ENCODE measurements around the gene DMPK. TPM values are rescaled to one million over a fixed set of nuclear protein-coding genes. Genes with fewer than 3 reads are reported as not detected.
"Not testable (repeated sequence)": the region's sequence is repeated elsewhere in the genome, so short reads cannot be mapped to it uniquely, and the experiment has no call there.

Gene DMPK
- total RNA-seq, 5 donors from 2014 or later (not counting 1 experiment from before 2014, with no cell fraction given) = 31.4 to 46.4 (median 36.9) TPM

GRCh38 chr19:45753548-45753947, 28.7 kb downstream of the DMPK start:
- Mint-ChIP-seq H3K36me3 (no peaks in the 10 kb centered on the region), H3K27me3 (peaks cover 0 to 8% of the 10 kb centered on the region in 2 donors), H3K9me3 (no peaks in the 10 kb centered on the region), H3K4me1 (no peaks in the 10 kb centered on the region), H3K27ac (no peak overlapping the region), H3K4me3 (no peak overlapping the region)
- no peak overlapping the region for H3K27ac ChIP-seq (ENCODE audit: low read length)
- CTCF ChIA-PET = interaction anchor here in 1 of 2 donors (0.9 to 1.3 kb wide), 2 partner anchors 16 to 23 kb away, joined by 3 to 4 read pairs; partner anchors contain the start of gene FBXO46
- ATAC-seq (replicated peaks in 1 of 4) = no peak
- no peaks in the 10 kb centered on the region for H3K9me3 ChIP-seq
- no peaks in the 10 kb centered on the region for H3K4me1 ChIP-seq (ENCODE audit: control insufficient read depth in 1 of 2, extremely low read depth in 1 of 2, insufficient read depth in 2 of 2, low read length in 2 of 2)
- 67% methylated on average over 5 of the region's 6 CpGs for WGBS (ENCODE audit: insufficient coverage)
- no peaks in the 10 kb centered on the region for H3K36me3 ChIP-seq (ENCODE audit: control insufficient read depth in 2 of 2, extremely low read depth in 1 of 2, insufficient read depth in 1 of 2, low read length in 1 of 2)
- POLR2A ChIA-PET = no interaction called here
- H3K27me3 ChIP-seq (replicated peaks in 1 of 2; ENCODE audit: control insufficient read depth in 2 of 2, extremely low read depth in 1 of 2, insufficient read depth in 2 of 2, low read length in 1 of 2) = peaks cover 0 to 3% of the 10 kb centered on the region in 2 experiments
- no peak for DNase-seq
- no peak overlapping the region for H3K4me3 ChIP-seq (ENCODE audit: control insufficient read depth in 1 of 2, extremely low read depth in 1 of 2, low read length in 1 of 2)

- Mint-ChIP-seq H3K27ac (no peak overlapping the region), H3K4me1 (no peaks in the 10 kb centered on the region), H3K27me3 (peaks cover under 1 to 8% of the 10 kb centered on the region in 2 donors), H3K36me3 (no peaks in the 10 kb centered on the region), H3K4me3 (no peak overlapping the region), H3K9me3 (no peaks in the 10 kb centered on the region)
- H3K4me3 ChIP-seq (ENCODE audit: control insufficient read depth in 1 of 2, extremely low read depth in 1 of 2, low read length in 1 of 2) = no peak overlapping the region
- ChIA-PET CTCF (no interaction called here), POLR2A (no interaction called here)
- ATAC-seq (replicated peaks in 1 of 4) (no peak), DNase-seq (no peak)
- peaks cover 0 to 5% of the 10 kb centered on the region in 2 experiments for H3K27me3 ChIP-seq (replicated peaks in 1 of 2; ENCODE audit: control insufficient read depth in 2 of 2, extremely low read depth in 1 of 2, insufficient read depth in 2 of 2, low read length in 1 of 2)
- H3K4me1 ChIP-seq (ENCODE audit: control insufficient read depth in 1 of 2, extremely low read depth in 1 of 2, insufficient read depth in 2 of 2, low read length in 2 of 2) = no peaks in the 10 kb centered on the region
- 100% methylated on average over 4 of the region's 12 CpGs for WGBS (ENCODE audit: insufficient coverage)
- no peaks in the 10 kb centered on the region for H3K36me3 ChIP-seq (ENCODE audit: control insufficient read depth in 2 of 2, extremely low read depth in 1 of 2, insufficient read depth in 1 of 2, low read length in 1 of 2)
- no peaks in the 10 kb centered on the region for H3K9me3 ChIP-seq
- no peak overlapping the region for H3K27ac ChIP-seq (ENCODE audit: low read length)
Measured at GRCh38 chr19:45752639-45753038, 29.7 kb downstream of the DMPK start.

DNA sequence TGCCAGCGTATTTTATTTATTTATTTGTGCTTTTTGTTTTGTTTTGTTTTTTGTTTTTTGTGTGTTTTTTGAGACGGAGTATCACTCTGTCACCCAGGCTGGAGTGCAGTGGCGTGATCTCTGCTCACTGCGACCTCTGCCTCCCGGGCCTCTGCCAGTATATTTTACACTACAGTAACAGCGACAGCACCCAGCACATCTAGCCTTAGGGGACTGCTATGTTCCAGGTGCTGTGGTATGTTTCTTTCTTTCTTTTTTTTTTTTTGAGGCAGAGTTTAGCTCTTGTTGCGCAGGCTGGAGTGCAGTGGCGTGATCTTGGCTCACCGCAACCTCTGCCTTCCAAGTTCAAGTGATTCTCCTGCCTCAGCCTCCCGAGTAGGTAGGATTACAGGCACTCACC, 30.8 kb downstream of the DMPK start:
- H3K27ac ChIP-seq (ENCODE audit: low read length); H3K9me3 Mint-ChIP-seq; H3K4me3 Mint-ChIP-seq; H3K9me3 ChIP-seq; DNase-seq; H3K4me1 ChIP-seq (ENCODE audit: control insufficient read depth in 1 of 2, extremely low read depth in 1 of 2, insufficient read depth in 2 of 2, low read length in 2 of 2); H3K27ac Mint-ChIP-seq; H3K4me1 Mint-ChIP-seq; POLR2A ChIA-PET; H3K4me3 ChIP-seq (ENCODE audit: control insufficient read depth in 1 of 2, extremely low read depth in 1 of 2, low read length in 1 of 2); H3K36me3 ChIP-seq (ENCODE audit: control insufficient read depth in 2 of 2, extremely low read depth in 1 of 2, insufficient read depth in 1 of 2, low read length in 1 of 2); ATAC-seq (replicated peaks in 1 of 4); H3K27me3 ChIP-seq (replicated peaks in 1 of 2; ENCODE audit: control insufficient read depth in 2 of 2, extremely low read depth in 1 of 2, insufficient read depth in 2 of 2, low read length in 1 of 2); H3K36me3 Mint-ChIP-seq: not testable (repeated sequence)
- CTCF ChIA-PET = interaction anchor here in 1 of 2 donors (0.6 kb wide), 1 partner anchor 16 kb away, joined by 3 read pairs; no protein-coding TSS in a partner anchor
- WGBS (ENCODE audit: insufficient coverage) = no CpG with 5 or more reads among the region's 10 CpGs
- peaks cover 7 to 12% of the 10 kb centered on the region in 2 donors for H3K27me3 Mint-ChIP-seq

- Mint-ChIP-seq H3K4me1 (no peaks in the 10 kb centered on the region), H3K27me3 (peaks cover 7 to 15% of the 10 kb centered on the region in 2 donors), H3K9me3 (no peaks in the 10 kb centered on the region), H3K27ac (no peak overlapping the region), H3K4me3 (no peak overlapping the region), H3K36me3 (no peaks in the 10 kb centered on the region)
- Histone ChIP-seq H3K36me3 (ENCODE audit: control insufficient read depth in 2 of 2, extremely low read depth in 1 of 2, insufficient read depth in 1 of 2, low read length in 1 of 2) (no peaks in the 10 kb centered on the region), H3K9me3 (no peaks in the 10 kb centered on the region), H3K4me3 (ENCODE audit: control insufficient read depth in 1 of 2, extremely low read depth in 1 of 2, low read length in 1 of 2) (no peak overlapping the region), H3K27ac (ENCODE audit: low read length) (no peak overlapping the region), H3K27me3 (replicated peaks in 1 of 2; ENCODE audit: control insufficient read depth in 2 of 2, extremely low read depth in 1 of 2, insufficient read depth in 2 of 2, low read length in 1 of 2) (peaks cover 0 to 13% of the 10 kb centered on the region in 2 experiments), H3K4me1 (ENCODE audit: control insufficient read depth in 1 of 2, extremely low read depth in 1 of 2, insufficient read depth in 2 of 2, low read length in 2 of 2) (no peaks in the 10 kb centered on the region)
- ChIA-PET CTCF (no interaction called here), POLR2A (no interaction called here)
- no peak for DNase-seq
- ATAC-seq (replicated peaks in 1 of 4) = no peak
- 83% methylated on average over 2 of the region's 5 CpGs for WGBS (ENCODE audit: insufficient coverage)
Measured at GRCh38 chr19:45747513-45747912, 34.8 kb downstream of the DMPK start.

DNA sequence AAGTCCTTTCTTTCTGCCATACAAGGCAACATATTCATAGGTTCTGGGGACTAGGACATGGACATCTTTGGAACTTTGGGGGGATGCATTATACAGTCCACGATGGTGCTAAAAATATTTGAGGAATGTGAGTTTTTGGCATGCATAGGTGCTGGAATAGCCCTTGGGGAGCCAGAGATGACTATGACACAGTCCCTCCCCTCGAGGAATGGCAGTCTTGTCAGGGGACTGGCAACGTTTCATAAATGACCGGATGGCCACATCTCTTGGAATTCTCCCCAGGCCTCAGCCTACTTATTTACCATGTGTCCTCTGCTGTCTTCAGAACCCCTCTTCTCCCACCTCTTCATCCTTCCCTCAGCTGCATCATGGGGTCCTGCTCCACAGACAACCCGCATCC, 35.4 kb downstream of the DMPK start:
- Histone ChIP-seq H3K36me3 (ENCODE audit: control insufficient read depth in 2 of 2, extremely low read depth in 1 of 2, insufficient read depth in 1 of 2, low read length in 1 of 2) (no peaks in the 10 kb centered on the region), H3K27ac (ENCODE audit: low read length) (no peak overlapping the region), H3K4me3 (ENCODE audit: control insufficient read depth in 1 of 2, extremely low read depth in 1 of 2, low read length in 1 of 2) (no peak overlapping the region), H3K27me3 (replicated peaks in 1 of 2; ENCODE audit: control insufficient read depth in 2 of 2, extremely low read depth in 1 of 2, insufficient read depth in 2 of 2, low read length in 1 of 2) (peaks cover 0 to 13% of the 10 kb centered on the region in 2 experiments), H3K9me3 (no peaks in the 10 kb centered on the region), H3K4me1 (ENCODE audit: control insufficient read depth in 1 of 2, extremely low read depth in 1 of 2, insufficient read depth in 2 of 2, low read length in 2 of 2) (no peaks in the 10 kb centered on the region)
- 65% methylated on average over 3 of the region's 5 CpGs for WGBS (ENCODE audit: insufficient coverage)
- ChIA-PET POLR2A (no interaction called here), CTCF (no interaction called here)
- DNase-seq (no peak), ATAC-seq (replicated peaks in 1 of 4) (no peak)
- Mint-ChIP-seq H3K4me1 (no peaks in the 10 kb centered on the region), H3K36me3 (no peaks in the 10 kb centered on the region), H3K9me3 (no peaks in the 10 kb centered on the region), H3K27ac (no peak overlapping the region), H3K4me3 (no peak overlapping the region), H3K27me3 (peaks cover 7 to 15% of the 10 kb centered on the region in 2 donors)

DNA sequence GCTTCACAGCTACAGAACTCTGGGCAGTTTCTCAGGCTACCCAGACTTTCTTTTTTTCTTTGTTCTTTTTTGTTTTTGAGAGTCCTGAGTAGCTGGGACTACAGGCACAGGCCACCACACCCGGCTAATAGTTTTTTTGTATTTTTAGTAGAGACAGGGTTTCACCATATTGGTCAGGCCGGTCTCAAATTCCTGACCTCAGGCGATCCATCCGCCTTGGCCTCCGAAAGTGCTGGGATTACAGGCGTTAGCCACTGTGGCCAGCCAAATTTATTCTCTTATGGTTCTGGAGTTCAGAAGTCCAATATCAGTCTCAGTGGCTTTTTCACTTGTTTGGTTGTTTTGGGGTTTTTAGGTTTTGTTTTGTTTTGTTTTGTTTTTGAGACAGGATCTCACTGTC, 36.7 kb downstream of the DMPK start:
- ATAC-seq (replicated peaks in 1 of 4) = no peak
- WGBS (ENCODE audit: insufficient coverage) = 97% methylated on average over 6 of the region's 6 CpGs
- POLR2A ChIA-PET = no interaction called here
- Histone ChIP-seq H3K36me3 (ENCODE audit: control insufficient read depth in 2 of 2, extremely low read depth in 1 of 2, insufficient read depth in 1 of 2, low read length in 1 of 2) (no peaks in the 10 kb centered on the region), H3K4me1 (ENCODE audit: control insufficient read depth in 1 of 2, extremely low read depth in 1 of 2, insufficient read depth in 2 of 2, low read length in 2 of 2) (no peaks in the 10 kb centered on the region), H3K27me3 (replicated peaks in 1 of 2; ENCODE audit: control insufficient read depth in 2 of 2, extremely low read depth in 1 of 2, insufficient read depth in 2 of 2, low read length in 1 of 2) (peaks cover 0 to 16% of the 10 kb centered on the region in 2 experiments), H3K9me3 (no peaks in the 10 kb centered on the region), H3K27ac (ENCODE audit: low read length) (no peak overlapping the region), H3K4me3 (ENCODE audit: control insufficient read depth in 1 of 2, extremely low read depth in 1 of 2, low read length in 1 of 2) (no peak overlapping the region)
- H3K27ac Mint-ChIP-seq = no peak overlapping the region
- CTCF ChIA-PET = interaction anchor here in 1 of 2 donors (0.6 kb wide), 1 partner anchor 71 kb away, joined by 4 read pairs; no protein-coding TSS in a partner anchor
- no peaks in the 10 kb centered on the region for H3K9me3 Mint-ChIP-seq
- no peaks in the 10 kb centered on the region for H3K4me1 Mint-ChIP-seq
- no peak for DNase-seq
- H3K27me3 Mint-ChIP-seq = peaks cover 7 to 13% of the 10 kb centered on the region in 2 donors
- no peak overlapping the region for H3K4me3 Mint-ChIP-seq
- H3K36me3 Mint-ChIP-seq = no peaks in the 10 kb centered on the region

DNA sequence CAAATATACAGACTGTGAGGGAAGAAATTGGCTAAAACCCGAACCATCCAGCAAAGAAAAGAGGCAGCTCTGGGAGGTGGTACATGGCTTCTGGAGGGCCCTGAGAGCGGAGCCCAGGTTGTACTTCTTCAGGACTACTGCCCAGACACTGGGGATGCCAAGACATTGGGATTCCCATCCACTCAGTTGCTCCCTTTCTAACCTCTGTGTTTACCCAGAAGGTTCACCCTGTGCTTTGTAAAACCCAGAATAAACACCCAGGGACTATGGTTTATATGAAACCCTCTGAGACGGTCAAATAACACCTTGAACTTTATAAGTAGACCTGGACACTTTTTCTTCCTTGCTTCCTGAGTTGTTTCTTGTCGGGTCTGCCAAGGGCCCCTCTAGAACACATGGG, 39.3 kb downstream of the DMPK start:
- Histone ChIP-seq H3K36me3 (ENCODE audit: control insufficient read depth in 2 of 2, extremely low read depth in 1 of 2, insufficient read depth in 1 of 2, low read length in 1 of 2) (no peaks in the 10 kb centered on the region), H3K27me3 (replicated peaks in 1 of 2; ENCODE audit: control insufficient read depth in 2 of 2, extremely low read depth in 1 of 2, insufficient read depth in 2 of 2, low read length in 1 of 2) (peaks cover 0 to 21% of the 10 kb centered on the region in 2 experiments), H3K4me3 (ENCODE audit: control insufficient read depth in 1 of 2, extremely low read depth in 1 of 2, low read length in 1 of 2) (no peak overlapping the region), H3K27ac (ENCODE audit: low read length) (no peak overlapping the region), H3K4me1 (ENCODE audit: control insufficient read depth in 1 of 2, extremely low read depth in 1 of 2, insufficient read depth in 2 of 2, low read length in 2 of 2) (no peaks in the 10 kb centered on the region), H3K9me3 (no peaks in the 10 kb centered on the region)
- ATAC-seq (replicated peaks in 1 of 4) (no peak), DNase-seq (no peak)
- 81% methylated on average over 2 of the region's 4 CpGs for WGBS (ENCODE audit: insufficient coverage)
- Mint-ChIP-seq H3K27me3 (peaks cover 10 to 15% of the 10 kb centered on the region in 2 donors), H3K4me3 (no peak overlapping the region), H3K27ac (no peak overlapping the region), H3K4me1 (no peaks in the 10 kb centered on the region), H3K36me3 (no peaks in the 10 kb centered on the region), H3K9me3 (no peaks in the 10 kb centered on the region)
- POLR2A ChIA-PET = no interaction called here
- CTCF ChIA-PET = interaction anchor here in 1 of 2 donors (0.6 kb wide), 1 partner anchor 1759 kb away, joined by 5 read pairs; no protein-coding TSS in a partner anchor

Data from T-cell (primary cell).